Activated CD4-positive, alpha-beta T cell treated with anti-CD3 and anti-CD28 coated beads for 36 hours (primary cell): Measurements from ENCODE around the gene POP7. TPM values are rescaled to one million over a fixed set of nuclear protein-coding genes. Genes with fewer than 3 reads are reported as not detected.

ENCODE experiments used
- ATAC-seq: fragments of 200-7000 bp; cut with Tn5 transposase; one replicate; pipeline ENCODE4 v1.10.0; 2021; ENCODE audit warnings: mild to moderate bottlenecking, moderate library complexity
- CTCF ChIA-PET: fragments of 350-600 bp; sonication (Branson Sonifier 250); formaldehyde crosslinking; loops from one replicate; lab custom pipeline; 2021; ENCODE audit warnings: antibody characterized with exemption; lab: Charles Lee
- POLR2A ChIA-PET: fragments of 350-600 bp; sonication (Branson Sonifier 250); formaldehyde crosslinking; loops from one replicate; lab custom pipeline; 2021; ENCODE audit warnings: antibody characterized with exemption, inconsistent platforms; lab: Charles Lee
- DNase-seq: peaks from one replicate; pipeline ENCODE4 v3.0.0-alpha.2; 2020
- H3K27ac Mint-ChIP-seq: one replicate; pipeline ENCODE4 v1.8.0; 2021; ENCODE audit warnings: mixed read lengths
- H3K27me3 Mint-ChIP-seq: one replicate; pipeline ENCODE4 v1.8.0; 2021; ENCODE audit warnings: mixed read lengths
- H3K36me3 Mint-ChIP-seq: one replicate; pipeline ENCODE4 v1.8.0; 2021; ENCODE audit warnings: low read depth, mixed read lengths
- H3K4me1 Mint-ChIP-seq: one replicate; pipeline ENCODE4 v1.8.0; 2021; ENCODE audit warnings: mixed read lengths
- H3K4me3 Mint-ChIP-seq: one replicate; pipeline ENCODE4 v1.8.0; 2021; ENCODE audit warnings: mild to moderate bottlenecking, moderate library complexity, mixed read lengths
- H3K9me3 Mint-ChIP-seq: one replicate; pipeline ENCODE4 v1.8.0; 2021; ENCODE audit warnings: low read depth, mixed read lengths
- intact Hi-C, 2 experiments: fragments of 100-400 bp; cut with DNase I in 1 of 2; cut with micrococcal nuclease in 1 of 2; formaldehyde crosslinking; loops; one replicate each; pipeline versions ENCODE4 v1.14.2 to v1.15.1; 2022 to 2024; cut with DNase I, micrococcal nuclease
- total RNA-seq, 2 experiments: library from RNA; stranded (reverse); gene quantifications; one replicate each; pipeline ENCODE4 v1.2.3, GENCODE V29; 2021

POP7 gene
- total RNA-seq, 2 experiments from 2014 or later, result 46.1 to 59.4 TPM

GRCh38 chr7:100679129-100679926, 26.6 kb upstream of the POP7 start:
- no peaks in the 10 kb centered on the region for H3K27me3 Mint-ChIP-seq
- no peak for DNase-seq
- ChIA-PET POLR2A (interaction anchor here (0.7 kb wide), 2 partner anchors 11 to 96 kb away, joined by 3 to 5 read pairs; no protein-coding TSS in a partner anchor), CTCF (interaction anchor here (0.6 to 1.8 kb wide), 4 partner anchors 11 to 864 kb away, joined by 3 to 11 read pairs (median 3); partner anchors contain the start of genes POP7 and TRIM56)
- H3K9me3 Mint-ChIP-seq, result no peaks in the 10 kb centered on the region
- peaks cover 29% of the 10 kb centered on the region for H3K4me1 Mint-ChIP-seq
- ATAC-seq, result no peak
- no peak overlapping the region for H3K4me3 Mint-ChIP-seq
- peaks cover 27% of the 10 kb centered on the region for H3K36me3 Mint-ChIP-seq
- no peak overlapping the region for H3K27ac Mint-ChIP-seq
- intact Hi-C loops, result loop anchor here (10.0 kb wide), 2 partner anchors 245 to 565 kb away; partner anchors contain the start of genes FIS1 (in 1 of the 2) and PPP1R35 (in 1 of the 2)

- no peaks in the 10 kb centered on the region for H3K9me3 Mint-ChIP-seq
- H3K4me3 Mint-ChIP-seq, result no peak overlapping the region
- ATAC-seq (no peak), DNase-seq (no peak)
- intact Hi-C loops, result loop anchor here (10.0 kb wide), 2 partner anchors 245 to 565 kb away; partner anchors contain the start of genes FIS1 (in 1 of the 2) and PPP1R35 (in 1 of the 2)
- no peaks in the 10 kb centered on the region for H3K27me3 Mint-ChIP-seq
- H3K27ac Mint-ChIP-seq, result no peak overlapping the region
- peaks cover 29% of the 10 kb centered on the region for H3K4me1 Mint-ChIP-seq
- H3K36me3 Mint-ChIP-seq, result peaks cover 27% of the 10 kb centered on the region
- CTCF ChIA-PET, result interaction anchor here (0.6 to 1.8 kb wide), 4 partner anchors 10 to 405 kb away, joined by 3 to 6 read pairs (median 3); partner anchors contain the start of gene TRIM56
- POLR2A ChIA-PET, result interaction anchor here (0.6 to 1.2 kb wide), 5 partner anchors 10 to 96 kb away, joined by 3 to 5 read pairs (median 3); partner anchors contain the start of genes ACTL6B, FBXO24 and LRCH4
Measured at GRCh38 chr7:100679927-100680575, 25.9 kb upstream of the POP7 start.

GRCh38 chr7:100680576-100681271, 25.2 kb upstream of the POP7 start:
- Mint-ChIP-seq H3K36me3 (peaks cover 31% of the 10 kb centered on the region), H3K27ac (peak overlapping the region; percentile 37), H3K27me3 (no peaks in the 10 kb centered on the region), H3K4me3 (no peak overlapping the region), H3K9me3 (no peaks in the 10 kb centered on the region), H3K4me1 (peaks cover 29% of the 10 kb centered on the region)
- intact Hi-C loops, result no loop called here
- ChIA-PET POLR2A (interaction anchor here (0.6 to 1.2 kb wide), 4 partner anchors 13 to 95 kb away, joined by 3 to 5 read pairs (median 3); partner anchors contain the start of genes ACTL6B, FBXO24, GIGYF1 and LRCH4), CTCF (interaction anchor here (0.6 to 1.8 kb wide), 3 partner anchors 9 to 83 kb away, joined by 3 to 6 read pairs (median 4); no protein-coding TSS in a partner anchor)
- DNase-seq, result no peak
- ATAC-seq, result no peak

- ATAC-seq (no peak), DNase-seq (no peak)
- Mint-ChIP-seq H3K4me3 (no peak overlapping the region), H3K27me3 (no peaks in the 10 kb centered on the region), H3K27ac (no peak overlapping the region), H3K9me3 (no peaks in the 10 kb centered on the region), H3K4me1 (peaks cover 25% of the 10 kb centered on the region), H3K36me3 (peaks cover 30% of the 10 kb centered on the region)
- intact Hi-C loops, result no loop called here
- ChIA-PET POLR2A (interaction anchor here (0.6 to 0.9 kb wide), 4 partner anchors 8 to 210 kb away, joined by 3 to 4 read pairs (median 3); partner anchors contain the start of gene GNB2), CTCF (interaction anchor here (0.6 to 1.8 kb wide), 4 partner anchors 10 to 84 kb away, joined by 4 to 10 read pairs (median 5); no protein-coding TSS in a partner anchor)
Measured at GRCh38 chr7:100681491-100682227, 24.3 kb upstream of the POP7 start.

GRCh38 chr7:100682228-100682741, 23.6 kb upstream of the POP7 start:
- Mint-ChIP-seq H3K27me3 (no peaks in the 10 kb centered on the region), H3K36me3 (peaks cover 25% of the 10 kb centered on the region), H3K9me3 (no peaks in the 10 kb centered on the region), H3K27ac (no peak overlapping the region), H3K4me3 (no peak overlapping the region), H3K4me1 (peaks cover 24% of the 10 kb centered on the region)
- ChIA-PET CTCF (interaction anchor here (1.2 to 1.8 kb wide), 3 partner anchors 9 to 43 kb away, joined by 4 to 10 read pairs (median 5); no protein-coding TSS in a partner anchor), POLR2A (interaction anchor here (0.6 to 0.9 kb wide), 4 partner anchors 8 to 209 kb away, joined by 3 to 4 read pairs (median 3); partner anchors contain the start of gene GNB2)
- ATAC-seq (peak; percentile 20), DNase-seq (no peak)
- intact Hi-C loops, result no loop called here

- H3K36me3 Mint-ChIP-seq, result peaks cover 22% of the 10 kb centered on the region
- ChIA-PET CTCF (interaction anchor here (0.5 to 1.8 kb wide), 5 partner anchors 8 to 130 kb away, joined by 3 to 10 read pairs (median 4); no protein-coding TSS in a partner anchor), POLR2A (interaction anchor here (0.6 to 1.3 kb wide), 2 partner anchors 203 to 254 kb away, joined by 3 read pairs; partner anchors contain the start of gene ZCWPW1)
- H3K9me3 Mint-ChIP-seq, result no peaks in the 10 kb centered on the region
- DNase-seq (no peak), ATAC-seq (no peak)
- no peak overlapping the region for H3K27ac Mint-ChIP-seq
- H3K27me3 Mint-ChIP-seq, result no peaks in the 10 kb centered on the region
- no peak overlapping the region for H3K4me3 Mint-ChIP-seq
- H3K4me1 Mint-ChIP-seq, result peaks cover 25% of the 10 kb centered on the region
- intact Hi-C loops, result no loop called here
Measured at GRCh38 chr7:100682991-100683658, 22.8 kb upstream of the POP7 start.

GRCh38 chr7:100683659-100684533, 22.0 kb upstream of the POP7 start:
- ChIA-PET POLR2A (interaction anchor here (0.6 to 1.3 kb wide), 3 partner anchors 8 to 255 kb away, joined by 3 read pairs; partner anchors contain the start of gene ZCWPW1), CTCF (interaction anchor here (0.5 to 1.0 kb wide), 4 partner anchors 72 to 238 kb away, joined by 3 read pairs; partner anchors contain the start of gene MOSPD3)
- Mint-ChIP-seq H3K4me1 (peaks cover 26% of the 10 kb centered on the region), H3K9me3 (no peaks in the 10 kb centered on the region), H3K27ac (no peak overlapping the region), H3K4me3 (no peak overlapping the region), H3K36me3 (peaks cover 19% of the 10 kb centered on the region), H3K27me3 (no peaks in the 10 kb centered on the region)
- intact Hi-C loops, result no loop called here
- ATAC-seq, result no peak
- DNase-seq, result no peak

- Mint-ChIP-seq H3K27me3 (no peaks in the 10 kb centered on the region), H3K4me3 (no peak overlapping the region), H3K9me3 (no peaks in the 10 kb centered on the region), H3K4me1 (peaks cover 27% of the 10 kb centered on the region), H3K36me3 (peaks cover 18% of the 10 kb centered on the region), H3K27ac (no peak overlapping the region)
- no peak for ATAC-seq
- ChIA-PET POLR2A (interaction anchor here (0.6 kb wide), 1 partner anchor 9 kb away, joined by 3 read pairs; no protein-coding TSS in a partner anchor), CTCF (interaction anchor here (0.6 to 1.0 kb wide), 2 partner anchors 72 to 239 kb away, joined by 3 read pairs; partner anchors contain the start of gene MOSPD3)
- DNase-seq, result no peak
- intact Hi-C loops, result no loop called here
Measured at GRCh38 chr7:100684534-100685042, 21.3 kb upstream of the POP7 start.
